Hematopoietic multipotent progenitor cell treated with erythropoietin and hydrocortisone succinate and interleukin-3 and kit ligand, for 4 days (in vitro differentiated cells): ENCODE measurements around the gene DCN.
A peak's percentile ranks its signal among the peaks of the same experiment; 100 is the strongest.
"Not testable (repeated sequence)": the region's sequence is repeated elsewhere in the genome, so short reads cannot be mapped to it uniquely, and the experiment has no call there.

Experiments
- DNase-seq: peaks from one replicate; pipeline ENCODE4 v3.0.0-alpha.2; 2015

Gene DCN

GRCh38 chr12:91182636-91183455 is at the start of gene DCN:
Gene DCN, minus strand, starts transcription at chr12:91182817. Its CDS starts 4,265 bp downstream, at chr12:91178552.
- no peak for DNase-seq

GRCh38 chr12:91230841-91231240 is 48.2 kb upstream of the DCN start:
- no peak for DNase-seq

GRCh38 chr12:91226951-91227350 is 44.3 kb upstream of the DCN start:
- DNase-seq: no peak

- DNase-seq: peak; percentile 13
These were observed 42.7 kb upstream of the DCN start for GRCh38 chr12:91225316-91225715.

- DNase-seq: no peak
These were observed 41.8 kb upstream of the DCN start for GRCh38 chr12:91224401-91224800.

GRCh38 chr12:91222746-91223145 is 40.1 kb upstream of the DCN start:
- no peak for DNase-seq

- DNase-seq: no peak
These were observed 37.3 kb upstream of the DCN start for GRCh38 chr12:91219919-91220318.

- DNase-seq: no peak
These were observed 36.9 kb upstream of the DCN start for GRCh38 chr12:91219511-91219910.

- DNase-seq: no peak
These were observed 34.3 kb upstream of the DCN start for GRCh38 chr12:91216871-91217270.

GRCh38 chr12:91215940-91216454 is 33.4 kb upstream of the DCN start:
- DNase-seq: no peak

- no peak for DNase-seq
These were observed 29.2 kb upstream of the DCN start for GRCh38 chr12:91211866-91212265.

- DNase-seq: no peak
These were observed 28.0 kb upstream of the DCN start for GRCh38 chr12:91210618-91211017.

- DNase-seq: no peak
These were observed 27.5 kb upstream of the DCN start for GRCh38 chr12:91210144-91210543.

- not testable (repeated sequence) for DNase-seq
These were observed 24.7 kb upstream of the DCN start for GRCh38 chr12:91207301-91207700.

GRCh38 chr12:91205811-91206210 is 23.2 kb upstream of the DCN start:
- DNase-seq: peak; percentile 4

- no peak for DNase-seq
These were observed 21.8 kb upstream of the DCN start for GRCh38 chr12:91204421-91204820.

GRCh38 chr12:91203610-91204009 is 21.0 kb upstream of the DCN start:
- DNase-seq: no peak

- no peak for DNase-seq
These were observed 19.8 kb upstream of the DCN start for GRCh38 chr12:91202390-91202789.

- no peak for DNase-seq
These were observed 13.8 kb upstream of the DCN start for GRCh38 chr12:91196436-91196835.

GRCh38 chr12:91194500-91194899 is 11.9 kb upstream of the DCN start:
- DNase-seq: no peak

- DNase-seq: no peak
These were observed 9.0 kb upstream of the DCN start for GRCh38 chr12:91191513-91192111.

GRCh38 chr12:91189516-91189915 is 6.9 kb upstream of the DCN start:
- no peak for DNase-seq

GRCh38 chr12:91188778-91189177 is 6.2 kb upstream of the DCN start:
- no peak for DNase-seq

- DNase-seq: no peak
These were observed 3.5 kb upstream of the DCN start for GRCh38 chr12:91186156-91186555.
